Stimulated activated CD4-positive, alpha-beta T cell treated with anti-CD3 and anti-CD28 coated beads, Interleukin-2, amount 100 ng/mL, for 48 hours (primary cell): ENCODE data around the gene SEMA6A.

Experiments
- DNase-seq, 2 donors: peaks; one replicate each; pipeline ENCODE4 v3.0.0-alpha.2; 2020

SEMA6A gene

GRCh38 chr5:116395226-116395625 lies 179.4 kb downstream of the SEMA6A start:
- DNase-seq: no peak

DNA sequence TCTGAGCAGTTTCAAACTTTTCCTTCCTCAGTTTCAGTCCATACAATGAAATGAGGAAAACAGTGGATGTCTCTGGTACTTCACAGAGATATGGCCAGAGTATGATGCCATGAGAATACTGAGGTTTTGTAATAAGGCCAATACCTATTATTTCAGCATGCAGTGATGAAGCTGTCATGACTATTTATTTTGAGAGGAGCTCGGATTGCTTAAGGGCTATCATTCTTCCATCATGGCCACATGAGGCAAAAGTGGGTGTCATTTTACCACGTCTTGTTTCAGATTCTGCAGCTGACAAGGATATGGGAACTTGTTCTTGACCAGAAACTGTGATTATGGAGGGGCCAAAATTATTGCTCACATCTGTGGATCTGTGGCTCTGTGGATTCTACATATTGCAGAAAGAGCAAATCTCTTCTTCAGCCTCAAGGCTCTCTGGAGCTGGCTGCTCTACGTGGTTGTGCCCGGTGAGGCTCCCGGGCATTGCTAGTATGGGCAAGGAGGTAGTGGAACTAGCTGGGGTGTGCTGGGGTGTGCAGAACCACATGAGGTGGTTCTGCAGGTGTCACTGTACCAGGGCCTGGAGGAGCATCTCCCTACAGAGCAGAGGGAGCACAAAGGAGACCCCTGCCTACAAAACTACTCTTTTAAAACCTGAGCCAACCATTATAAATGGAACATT lies 180.3 kb downstream of the SEMA6A start:
- no peak for DNase-seq
